K562 (cell line): ENCODE measurements around the gene SNX10. TPM values are rescaled to one million over a fixed set of nuclear protein-coding genes. Genes with fewer than 3 reads are reported as not detected.

Experiments
- ATAC-seq: fragments of 200-7000 bp; cut with Tn5 transposase; 3 replicates; pipeline ENCODE4 v1.9.1; 2020; ENCODE audit warnings: moderate library complexity
- BruUV-seq: library from RNA; stranded (reverse); fragments of 400-500 nt; replicated peaks from 2 replicates; lab custom pipeline; 2021; lab: Mats Ljungman, UMichigan
- CTCF ChIA-PET: fragments of 300-600 bp; formaldehyde crosslinking; extraction: SDS; loops from one replicate; lab custom pipeline; 2021; ENCODE audit warnings: low intra/inter-chr PET ratio; lab: Yijun Ruan, JAX
- POLR2A ChIA-PET: fragments of 300-600, 350-650 bp; sonication (Branson Sonifier 250); formaldehyde crosslinking; extraction: SDS; loops from one replicate; lab custom pipeline; 2021; ENCODE audit warnings: antibody characterized with exemption, inconsistent platforms; lab: Yijun Ruan, JAX
- DNase-seq, 4 experiments: peaks; one replicate each; pipeline versions ENCODE4 v3.0.0 to v3.0.0-alpha.2; 2011 to 2018; ENCODE audit warnings: low spot score in 3 of 4, mixed read lengths in 3 of 4; ENCODE audit errors: extremely low read depth in 1 of 4
- FAIRE-seq: peaks from 2 replicates; lab custom pipeline; 2011; peaks lifted over from hg19 to GRCh38; lab: Jason Lieb, UNC
- H2AFZ ChIP-seq: 2 replicates; pipeline ENCODE4 v1.6.0; 2011; ENCODE audit warnings: low read depth, low read length, control low read depth, inconsistent platforms
- H3K27ac ChIP-seq: fragments of 200-600 bp; 3 replicates; pipeline ENCODE4 v1.8.0; 2011; ENCODE audit warnings: low read depth, mild to moderate bottlenecking, control low read depth, inconsistent platforms, low read length, moderate library complexity, mixed read lengths; ENCODE audit errors: extremely low read depth
- H3K27me3 ChIP-seq, 2 experiments: fragments of 300-600 bp in 1 of 2; 2 replicates in 1 of 2; 3 replicates in 1 of 2; pipeline versions ENCODE4 v1.6.0 to v1.8.0; 2011; ENCODE audit warnings: inconsistent platforms in 2 of 2, low read length in 2 of 2, mild to moderate bottlenecking in 1 of 2, mixed read lengths in 1 of 2, moderate library complexity in 1 of 2; ENCODE audit not compliant: control insufficient read depth in 2 of 2, insufficient read depth in 2 of 2
- H3K36me3 ChIP-seq: fragments of 300-600 bp; 3 replicates; pipeline ENCODE4 v1.8.0; 2011; ENCODE audit warnings: mild to moderate bottlenecking, low read length, inconsistent platforms; ENCODE audit not compliant: control insufficient read depth, insufficient read depth
- H3K4me1 ChIP-seq, 2 experiments: fragments of 200-600 bp in 1 of 2; replicated peaks in 1 of 2; 2 replicates in 1 of 2; 3 replicates in 1 of 2; pipeline versions ENCODE4 v1.5.1 to v1.8.0; 2011; ENCODE audit warnings: inconsistent platforms in 2 of 2, low read length in 2 of 2, mild to moderate bottlenecking in 1 of 2, mixed read lengths in 1 of 2, moderate library complexity in 1 of 2; ENCODE audit not compliant: control insufficient read depth in 2 of 2, insufficient read depth in 2 of 2
- H3K4me2 ChIP-seq: 2 replicates; pipeline ENCODE4 v1.6.1; 2011; ENCODE audit warnings: low read length, control low read depth, inconsistent platforms, mixed read lengths; ENCODE audit not compliant: insufficient read depth
- H3K4me3 ChIP-seq: fragments of 200-600 bp; sonication (generic), shearing (Covaris generic); 2 replicates; pipeline ENCODE4 v1.5.1; 2016; ENCODE audit warnings: control low read depth, inconsistent platforms
- H3K79me2 ChIP-seq: fragments of 200-600 bp; 3 replicates; pipeline ENCODE4 v1.8.0; 2011; ENCODE audit warnings: low read length, inconsistent platforms; ENCODE audit not compliant: control insufficient read depth, insufficient read depth
- H3K9ac ChIP-seq, 2 experiments: 2 replicates each; pipeline versions ENCODE4 v1.6.0 to v1.6.1; 2011; ENCODE audit warnings: low read depth in 2 of 2, low read length in 2 of 2, control low read depth in 1 of 2, inconsistent platforms in 1 of 2, mild to moderate bottlenecking in 1 of 2, mixed read lengths in 1 of 2; ENCODE audit not compliant: insufficient read depth in 1 of 2
- H3K9me1 ChIP-seq: one replicate; pipeline ENCODE4 v1.6.0; 2011; ENCODE audit warnings: inconsistent platforms, mild to moderate bottlenecking, low read length, moderate library complexity; ENCODE audit not compliant: control insufficient read depth, insufficient read depth
- H3K9me3 ChIP-seq: replicated peaks from 2 replicates; pipeline ENCODE4 v1.5.1; 2011; ENCODE audit warnings: low read depth, low read length, inconsistent platforms; ENCODE audit not compliant: control insufficient read depth, insufficient read depth
- H4K20me1 ChIP-seq: replicated peaks from 2 replicates; pipeline ENCODE4 v1.6.1; 2011; ENCODE audit warnings: low read length, inconsistent platforms, mixed read lengths; ENCODE audit not compliant: control insufficient read depth, insufficient read depth
- BMI1 ChIP-seq: fragments of 150-350 bp; IDR thresholded peaks from 2 replicates; pipeline ENCODE4 v1.6.1; 2014; ENCODE audit warnings: low read length
- ELF4 ChIP-seq: fragments of 450-650 bp; formaldehyde crosslinking; IDR thresholded peaks from 2 replicates; pipeline ENCODE4 v1.4.0; 2022; ENCODE audit warnings: missing genetic modification characterization
- KAT2B ChIP-seq: IDR thresholded peaks from one replicate; pipeline ENCODE4 v1.6.1; 2012; ENCODE audit warnings: low read depth, mild to moderate bottlenecking, control low read depth, inconsistent platforms, low read length, moderate library complexity
- MEIS2 ChIP-seq: fragments of 450-650 bp; IDR thresholded peaks from 2 replicates; pipeline ENCODE4 v1.6.1; 2014; ENCODE audit warnings: mild to moderate bottlenecking; ENCODE audit not compliant: partially characterized antibody
- NFATC3 ChIP-seq: fragments of 450-650 bp; IDR thresholded peaks from 2 replicates; pipeline ENCODE4 v1.6.1; 2017; ENCODE audit warnings: mild to moderate bottlenecking
- PHF21A ChIP-seq: fragments of 450-650 bp; IDR thresholded peaks from 2 replicates; pipeline ENCODE4 v1.6.1; 2017; ENCODE audit warnings: low read depth, borderline replicate concordance
- PHF8 ChIP-seq: fragments of 200-600 bp; sonication (generic); IDR thresholded peaks from 2 replicates; pipeline ENCODE4 v1.6.1; 2012; ENCODE audit warnings: mixed run types, mild to moderate bottlenecking, inconsistent platforms, low read length, moderate library complexity, borderline replicate concordance
- PKNOX1 ChIP-seq: fragments of 450-650 bp; IDR thresholded peaks from 2 replicates; pipeline ENCODE4 v1.6.1; 2016
- PML ChIP-seq: IDR thresholded peaks from 2 replicates; pipeline ENCODE4 v1.6.1; 2012; ENCODE audit warnings: low read length, inconsistent platforms
- ZNF274 ChIP-seq: IDR thresholded peaks from 2 replicates; pipeline ENCODE4 v1.6.1; 2011; ENCODE audit warnings: low read depth, mild to moderate bottlenecking, low read length, moderate library complexity, borderline replicate concordance
- ZNF277 ChIP-seq: fragments of 250-450 bp; sonication (Bioruptor Pico); IDR thresholded peaks from 2 replicates; pipeline ENCODE4 v1.8.0; 2022; ENCODE audit warnings: inconsistent platforms, mild to moderate bottlenecking, moderate library complexity, borderline replicate concordance
- ZNF384 ChIP-seq: IDR thresholded peaks from 2 replicates; pipeline ENCODE4 v1.6.1; 2012; ENCODE audit warnings: low read depth, low read length, improper control_type of control experiment
- WGBS: fragments of 100-300 bp; shearing (Covaris generic); methylation state at CpG from one replicate; pipeline ENCODE4 v1.1.6; 2016; ENCODE audit warnings: low coverage, mixed read lengths; ENCODE audit not compliant: insufficient coverage; ENCODE audit errors: missing lambda C conversion rate; 5-methylcytosine and 5-hydroxymethylcytosine counted together
- in situ Hi-C: fragments of 300-500 bp; cut with MboI; formaldehyde crosslinking; loops from 4 replicates; pipeline ENCODE4 v1.15.0; 2018; ENCODE audit warnings: inconsistent platforms, mixed read lengths
- intact Hi-C: fragments of 100-400 bp; cut with micrococcal nuclease; formaldehyde crosslinking; loops from 2 replicates; pipeline ENCODE4 v1.14.2; 2022
- polyA plus RNA-seq, 8 experiments: library from polyadenylated mRNA; depleted of rRNA in 4 of 8; stranded (reverse) in 5 of 8; unstranded in 3 of 8; fragments of >200 nt; fragmentation: Nextera tagmentation in 2 of 8; fragmentation: Illumina TruSeq in 1 of 8; extraction: Ambion mirVana in 2 of 8; extraction: Trizol in 1 of 8; gene quantifications; 2 replicates each; pipeline versions ENCODE4 v1.2.1 to v1.2.3, GENCODE V29; 2011 to 2014; ENCODE audit warnings: inconsistent platforms in 1 of 8, missing spikeins in 1 of 8
- total RNA-seq, 7 experiments: library from RNA; depleted of rRNA in 6 of 7; stranded (reverse); fragments of >200 nt in 6 of 7; fragmentation: Illumina TruSeq in 2 of 7; extraction: Trizol in 2 of 7; gene quantifications; 2 replicates each; pipeline versions ENCODE4 v1.2.1 to v1.2.3, GENCODE V29; 2011 to 2021; ENCODE audit warnings: low replicate concordance in 1 of 7
- TF ChIP-seq, protein P1 (sequence below): sonication (generic); formaldehyde crosslinking; IDR thresholded peaks from 2 replicates; pipeline ENCODE4 v1.8.0; 2022; ENCODE audit warnings: mild to moderate bottlenecking, missing genetic modification reagents

The SNX10 gene
- total and polyA plus RNA-seq, 9 of the 15 experiments (the other 6 are each of a cell fraction or from before 2014, with no cell fraction given) = 6.9 to 16.5 (median 11.5) TPM

- TF ChIP-seq, protein P1, sequence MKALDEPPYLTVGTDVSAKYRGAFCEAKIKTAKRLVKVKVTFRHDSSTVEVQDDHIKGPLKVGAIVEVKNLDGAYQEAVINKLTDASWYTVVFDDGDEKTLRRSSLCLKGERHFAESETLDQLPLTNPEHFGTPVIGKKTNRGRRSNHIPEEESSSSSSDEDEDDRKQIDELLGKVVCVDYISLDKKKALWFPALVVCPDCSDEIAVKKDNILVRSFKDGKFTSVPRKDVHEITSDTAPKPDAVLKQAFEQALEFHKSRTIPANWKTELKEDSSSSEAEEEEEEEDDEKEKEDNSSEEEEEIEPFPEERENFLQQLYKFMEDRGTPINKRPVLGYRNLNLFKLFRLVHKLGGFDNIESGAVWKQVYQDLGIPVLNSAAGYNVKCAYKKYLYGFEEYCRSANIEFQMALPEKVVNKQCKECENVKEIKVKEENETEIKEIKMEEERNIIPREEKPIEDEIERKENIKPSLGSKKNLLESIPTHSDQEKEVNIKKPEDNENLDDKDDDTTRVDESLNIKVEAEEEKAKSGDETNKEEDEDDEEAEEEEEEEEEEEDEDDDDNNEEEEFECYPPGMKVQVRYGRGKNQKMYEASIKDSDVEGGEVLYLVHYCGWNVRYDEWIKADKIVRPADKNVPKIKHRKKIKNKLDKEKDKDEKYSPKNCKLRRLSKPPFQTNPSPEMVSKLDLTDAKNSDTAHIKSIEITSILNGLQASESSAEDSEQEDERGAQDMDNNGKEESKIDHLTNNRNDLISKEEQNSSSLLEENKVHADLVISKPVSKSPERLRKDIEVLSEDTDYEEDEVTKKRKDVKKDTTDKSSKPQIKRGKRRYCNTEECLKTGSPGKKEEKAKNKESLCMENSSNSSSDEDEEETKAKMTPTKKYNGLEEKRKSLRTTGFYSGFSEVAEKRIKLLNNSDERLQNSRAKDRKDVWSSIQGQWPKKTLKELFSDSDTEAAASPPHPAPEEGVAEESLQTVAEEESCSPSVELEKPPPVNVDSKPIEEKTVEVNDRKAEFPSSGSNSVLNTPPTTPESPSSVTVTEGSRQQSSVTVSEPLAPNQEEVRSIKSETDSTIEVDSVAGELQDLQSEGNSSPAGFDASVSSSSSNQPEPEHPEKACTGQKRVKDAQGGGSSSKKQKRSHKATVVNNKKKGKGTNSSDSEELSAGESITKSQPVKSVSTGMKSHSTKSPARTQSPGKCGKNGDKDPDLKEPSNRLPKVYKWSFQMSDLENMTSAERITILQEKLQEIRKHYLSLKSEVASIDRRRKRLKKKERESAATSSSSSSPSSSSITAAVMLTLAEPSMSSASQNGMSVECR = no peak
- TF ChIP-seq, all 486 proteins: peak for 0
These were observed 41.0 kb downstream of the SNX10 start (continued) for GRCh38 chr7:26332698-26333097.

- intact Hi-C loops (no loop called here), in situ Hi-C loops (no loop called here)
- Histone ChIP-seq H3K4me3 (no peak overlapping the region), H3K27me3 (no peaks in the 10 kb centered on the region), H3K4me1 (peaks cover 6 to 9% of the 10 kb centered on the region in 2 experiments; a peak in 4 of 5 replicates), H3K79me2 (no peaks in the 10 kb centered on the region), H3K9ac (no peak overlapping the region), H3K27ac (no peak overlapping the region), H3K4me2 (no peak overlapping the region), H3K36me3 (no peaks in the 10 kb centered on the region), H2AFZ (no peak overlapping the region), H4K20me1 (no peaks in the 10 kb centered on the region), H3K9me3 (no peaks in the 10 kb centered on the region), H3K9me1 (no peaks in the 10 kb centered on the region)
- DNase-seq = no peak
- no TSS peak for BruUV-seq
- ChIA-PET CTCF (no interaction called here), POLR2A (interaction anchor here (1.2 kb wide), 1 partner anchor 22 kb away, joined by 3 read pairs; no protein-coding TSS in a partner anchor)
- WGBS = 18% methylated on average over 1 of the region's 1 CpG
- no peak for FAIRE-seq
- TF ChIP-seq ZNF274 (no peak), PHF8 (no peak), KAT2B (no peak), ZNF277 (CRISPR knock-in tag) (no peak), ELF4 (CRISPR knock-in tag) (no peak), NFATC3 (no peak), PKNOX1 (0 out of 2 replicates have a peak, but pooled peaks have one; percentile 9), BMI1 (no peak), PML (no peak), MEIS2 (peak; percentile 51), ZNF384 (no peak), PHF21A (no peak)
- ATAC-seq = no peak
These were observed 42.7 kb downstream of the SNX10 start for GRCh38 chr7:26334166-26334859.
